Left colon (tissue), 2 donors: ENCODE data around the gene KPNA3. TPM values are rescaled to one million over a fixed set of nuclear protein-coding genes. Genes with fewer than 3 reads are reported as not detected.
"Not testable (repeated sequence)": the region's sequence is repeated elsewhere in the genome, so short reads cannot be mapped to it uniquely, and the experiment has no call there.

Source experiments
- ATAC-seq: fragments of 200-7000 bp; cut with Tn5 transposase; one replicate; pipeline ENCODE4 v1.9.1; 2020; ENCODE audit warnings: mild to moderate bottlenecking, moderate library complexity
- DNase-seq, 2 donors: peaks; one replicate each; pipeline ENCODE4 v3.0.0-alpha.2; 2020
- intact Hi-C, 2 donors: fragments of 100-400 bp; cut with DNase I in 1 of 2; cut with micrococcal nuclease in 1 of 2; formaldehyde crosslinking; loops; one replicate each; pipeline versions ENCODE4 v1.11.2 to v1.14.0; 2022; cut with DNase I, micrococcal nuclease
- long read RNA-seq: library from polyadenylated mRNA; unstranded; transcript quantifications from one replicate; pipeline ENCODE4 v2.0.0, GENCODE V29; 2021
- total RNA-seq, 2 donors: library from RNA; stranded (reverse); fragmentation: NEBNext Ultra II Directional; extraction: Animal tissue kit (Norgen Biotek cat#: 25700); gene quantifications; one replicate each; pipeline ENCODE4 v1.2.1, GENCODE V29; 2021
- donor health status: DM: no; HTN: no; CAD: no.
- donor health status: DM: yes; HTN: yes; CAD: no.

The KPNA3 gene
- 10 to 100 TPM; 26.0 to 29.5 TPM for total RNA-seq
- long read RNA-seq, full-length matches to known transcripts = 25 of 35 reads
- long read RNA-seq, partial matches to known transcripts = 6 of 35 reads
- long read RNA-seq, other reads (novel, unspliced or antisense) = 4 of 35 reads

- intact Hi-C loops = no loop called here
- ATAC-seq (peak; percentile 91), DNase-seq (peak; percentile 96 to 97)
Observed at GRCh38 chr13:49792550-49793324, at the start of gene KPNA3. KPNA3 (minus strand) TSS chr13:49792682; CDS start chr13:49792506, 176 bp downstream.

GRCh38 chr13:49841964-49842363, 49.5 kb upstream of the KPNA3 start:
- intact Hi-C loops = no loop called here
- DNase-seq (no peak), ATAC-seq (no peak)

- ATAC-seq = no peak
- intact Hi-C loops = no loop called here
- no peak for DNase-seq
Observed at GRCh38 chr13:49840675-49841074, 48.2 kb upstream of the KPNA3 start.

GRCh38 chr13:49840266-49840665, 47.8 kb upstream of the KPNA3 start:
- intact Hi-C loops = no loop called here
- DNase-seq (no peak), ATAC-seq (no peak)

GRCh38 chr13:49838989-49839388, 46.5 kb upstream of the KPNA3 start:
- intact Hi-C loops = no loop called here
- ATAC-seq (no peak), DNase-seq (no peak)

- intact Hi-C loops = no loop called here
- ATAC-seq = no peak
- DNase-seq = no peak
Observed at GRCh38 chr13:49836516-49836915, 44.0 kb upstream of the KPNA3 start.

GRCh38 chr13:49833402-49833801, 40.9 kb upstream of the KPNA3 start:
- DNase-seq (no peak), ATAC-seq (no peak)
- intact Hi-C loops = no loop called here

GRCh38 chr13:49831455-49831854, 39.0 kb upstream of the KPNA3 start:
- DNase-seq (no peak), ATAC-seq (no peak)
- intact Hi-C loops = no loop called here

GRCh38 chr13:49830721-49831120, 38.2 kb upstream of the KPNA3 start:
- DNase-seq (no peak), ATAC-seq (no peak)
- intact Hi-C loops = no loop called here

GRCh38 chr13:49829715-49830114, 37.2 kb upstream of the KPNA3 start:
- ATAC-seq (no peak), DNase-seq (no peak)
- intact Hi-C loops = no loop called here

- intact Hi-C loops = no loop called here
- no peak for DNase-seq
- ATAC-seq = no peak
Observed at GRCh38 chr13:49828453-49828852, 36.0 kb upstream of the KPNA3 start.

- no peak for DNase-seq
- intact Hi-C loops = no loop called here
- no peak for ATAC-seq
Observed at GRCh38 chr13:49827891-49828290, 35.4 kb upstream of the KPNA3 start.

GRCh38 chr13:49827336-49827735, 34.9 kb upstream of the KPNA3 start:
- intact Hi-C loops = no loop called here
- no peak for DNase-seq
- ATAC-seq = no peak

GRCh38 chr13:49821216-49822009, 28.9 kb upstream of the KPNA3 start:
- intact Hi-C loops = no loop called here
- no peak for ATAC-seq
- DNase-seq = no peak

GRCh38 chr13:49820591-49821215, 28.2 kb upstream of the KPNA3 start:
- DNase-seq = no peak
- intact Hi-C loops = no loop called here
- no peak for ATAC-seq

- intact Hi-C loops, DNase-seq, ATAC-seq: not testable (repeated sequence)
Observed at GRCh38 chr13:49816047-49816446, 23.6 kb upstream of the KPNA3 start.

- intact Hi-C loops = no loop called here
- DNase-seq = no peak
- no peak for ATAC-seq
Observed at GRCh38 chr13:49814551-49815270, 22.2 kb upstream of the KPNA3 start.

GRCh38 chr13:49812812-49813211, 20.3 kb upstream of the KPNA3 start:
- ATAC-seq (no peak), DNase-seq (no peak)
- intact Hi-C loops = no loop called here

GRCh38 chr13:49811527-49811908, 19.0 kb upstream of the KPNA3 start:
- no peak for ATAC-seq

More at GRCh38 chr13:49811527-49811908, 19.0 kb upstream of the KPNA3 start:
- intact Hi-C loops = no loop called here
- DNase-seq = no peak
